ENCODE results near the gene REM1.
A peak's percentile ranks its signal among the peaks of the same experiment; 100 is the strongest.
"Not testable (repeated sequence)": the region's sequence is repeated elsewhere in the genome, so short reads cannot be mapped to it uniquely, and the experiment has no call there.

Gene REM1

DNA sequence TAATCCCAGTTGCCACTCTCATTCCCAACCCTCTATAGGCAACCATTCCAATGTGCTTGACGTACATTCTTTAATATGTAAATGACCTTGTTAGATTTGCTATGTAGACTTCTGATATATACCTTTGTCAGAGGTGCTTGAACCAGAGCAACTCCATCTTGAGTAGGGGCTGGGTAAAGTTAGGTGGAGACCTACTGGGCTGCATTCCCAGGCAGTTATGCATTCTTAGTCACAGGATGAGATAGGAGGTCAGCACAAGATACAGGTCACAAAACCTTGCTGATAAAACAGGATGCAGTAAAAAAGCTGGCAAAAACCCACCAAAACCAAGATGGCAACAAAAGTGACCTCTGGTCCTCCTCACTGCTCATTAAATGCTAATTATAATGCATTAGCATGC, 30.8 kb downstream of the REM1 start:
- FAIRE-seq (no peak), DNase-seq (ENCODE audit: insufficient read length, low spot score) (no peak)
- TF ChIP-seq PAX5 (IDR thresholded peaks at IDR 0.05; ENCODE audit: insufficient read depth, low read length, severe bottlenecking): no peak
- no peak for TF ChIP-seq TAF1 (IDR thresholded peaks at IDR 0.05; ENCODE audit: low read depth, low read length)
- TF ChIP-seq POLR2A (IDR thresholded peaks at IDR 0.05; ENCODE audit: low read depth, low read length): no peak

GRCh38 chr20:31508517-31509244, 33.6 kb downstream of the REM1 start:
- no peak for DNase-seq (ENCODE audit: insufficient read length, low spot score)
- TF ChIP-seq POU2F2 (IDR thresholded peaks at IDR 0.05; ENCODE audit: low read depth, low read length) (no peak), PAX5 (IDR thresholded peaks at IDR 0.05; ENCODE audit: insufficient read depth, low read length, severe bottlenecking) (no peak), TAF1 (IDR thresholded peaks at IDR 0.05; ENCODE audit: low read depth, low read length) (no peak), SPI1 (IDR thresholded peaks at IDR 0.05; ENCODE audit: low read depth, low read length) (no peak), POLR2A (IDR thresholded peaks at IDR 0.05; ENCODE audit: low read depth, low read length) (no peak), POLR2AphosphoS5 (IDR thresholded peaks at IDR 0.05; ENCODE audit: low read depth, low read length) (no peak)
- no peak for FAIRE-seq

DNA sequence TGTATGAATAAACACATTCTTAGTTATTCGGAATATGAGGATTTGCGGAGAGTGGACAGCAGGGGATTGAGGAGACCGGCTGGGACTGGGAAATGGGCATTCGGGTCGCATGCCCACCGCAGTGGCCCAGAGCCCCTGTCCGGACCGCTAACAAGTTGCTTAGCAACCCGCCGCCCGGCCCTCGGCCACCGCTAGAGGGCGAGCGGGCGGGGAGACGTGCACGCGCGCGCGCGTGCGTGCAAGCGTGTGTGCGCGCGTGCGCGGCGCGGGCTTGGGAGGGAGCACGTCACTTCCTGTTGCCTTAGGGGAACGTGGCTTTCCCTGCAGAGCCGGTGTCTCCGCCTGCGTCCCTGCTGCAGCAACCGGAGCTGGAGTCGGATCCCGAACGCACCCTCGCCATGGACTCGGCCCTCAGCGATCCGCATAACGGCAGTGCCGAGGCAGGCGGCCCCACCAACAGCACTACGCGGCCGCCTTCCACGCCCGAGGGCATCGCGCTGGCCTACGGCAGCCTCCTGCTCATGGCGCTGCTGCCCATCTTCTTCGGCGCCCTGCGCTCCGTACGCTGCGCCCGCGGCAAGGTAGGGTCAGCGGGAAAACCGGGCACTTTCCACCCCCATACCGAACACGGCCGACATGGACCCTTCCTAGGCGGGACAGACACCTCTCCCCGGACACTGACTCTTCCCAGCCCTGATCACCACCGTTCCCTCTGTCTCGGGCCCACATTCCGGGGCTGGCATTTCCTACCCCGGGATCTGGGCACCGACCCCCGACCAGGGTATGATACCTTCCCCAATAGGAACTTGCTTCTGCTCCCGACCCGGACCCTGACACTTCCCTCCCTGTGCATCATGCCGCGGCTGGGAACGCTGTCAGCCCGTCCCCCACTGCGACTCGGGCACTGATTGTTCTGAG, 39.3 kb downstream of the REM1 start, which contains the start of gene HM13:
HM13 (plus strand) TSS at position 289 of the 918 bp plus-strand sequence; CDS start at position 399, 110 bp downstream.
- peak; percentile 86 for TF ChIP-seq POLR2A (IDR thresholded peaks at IDR 0.05; ENCODE audit: low read depth, low read length)
- TF ChIP-seq POLR2AphosphoS5 (IDR thresholded peaks at IDR 0.05; ENCODE audit: low read depth, low read length): peak; percentile 87
- peak; percentile 46; the same call in 1 of the 2 replicates for TF ChIP-seq TAF1 (IDR thresholded peaks at IDR 0.05; ENCODE audit: low read depth, low read length)
- TF ChIP-seq PAX5 (IDR thresholded peaks at IDR 0.05; ENCODE audit: insufficient read depth, low read length, severe bottlenecking): no peak
- TF ChIP-seq SPI1 (IDR thresholded peaks at IDR 0.05; ENCODE audit: low read depth, low read length): peak; percentile 48
- TF ChIP-seq POU2F2 (IDR thresholded peaks at IDR 0.05; ENCODE audit: low read depth, low read length): no peak
- FAIRE-seq (peak; percentile 99), DNase-seq (ENCODE audit: insufficient read length, low spot score) (peak; percentile 92)

GRCh38 chr20:31515072-31515774, 40.1 kb downstream of the REM1 start:
- TF ChIP-seq POLR2A (IDR thresholded peaks at IDR 0.05; ENCODE audit: low read depth, low read length) (no peak), SPI1 (IDR thresholded peaks at IDR 0.05; ENCODE audit: low read depth, low read length) (no peak), POU2F2 (IDR thresholded peaks at IDR 0.05; ENCODE audit: low read depth, low read length) (no peak), POLR2AphosphoS5 (IDR thresholded peaks at IDR 0.05; ENCODE audit: low read depth, low read length) (no peak), TAF1 (IDR thresholded peaks at IDR 0.05; ENCODE audit: low read depth, low read length) (no peak), PAX5 (IDR thresholded peaks at IDR 0.05; ENCODE audit: insufficient read depth, low read length, severe bottlenecking) (no peak)
- no peak for DNase-seq (ENCODE audit: insufficient read length, low spot score)
- no peak for FAIRE-seq

GRCh38 chr20:31515775-31516107, 40.7 kb downstream of the REM1 start:
- TF ChIP-seq POLR2AphosphoS5 (IDR thresholded peaks at IDR 0.05; ENCODE audit: low read depth, low read length): no peak
- TF ChIP-seq POLR2A (IDR thresholded peaks at IDR 0.05; ENCODE audit: low read depth, low read length): no peak
- TF ChIP-seq SPI1 (IDR thresholded peaks at IDR 0.05; ENCODE audit: low read depth, low read length): no peak
- FAIRE-seq (peak; percentile 20), DNase-seq (ENCODE audit: insufficient read length, low spot score) (no peak)

DNA sequence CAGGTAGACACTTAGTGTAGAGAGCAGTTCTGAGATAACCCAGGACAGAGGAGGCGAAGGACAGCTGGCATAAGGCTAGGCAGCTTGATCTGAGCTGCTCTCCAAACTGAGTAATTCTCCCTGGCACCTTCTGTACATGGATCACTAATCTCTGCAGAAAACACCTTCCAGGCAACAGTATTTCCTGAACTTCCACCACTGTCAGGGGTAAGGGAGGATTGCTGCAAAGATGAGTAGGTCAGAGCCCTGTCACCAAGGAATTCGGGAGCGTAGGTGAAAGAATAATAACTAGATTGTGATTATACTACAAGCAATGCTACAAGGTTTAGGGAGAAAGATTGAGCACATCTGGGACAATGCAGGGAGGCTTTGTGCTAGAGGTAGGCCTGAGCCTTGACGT, 41.1 kb downstream of the REM1 start:
- no peak for DNase-seq (ENCODE audit: insufficient read length, low spot score)
- TF ChIP-seq SPI1 (IDR thresholded peaks at IDR 0.05; ENCODE audit: low read depth, low read length): no peak
- no peak for FAIRE-seq

- no peak for FAIRE-seq
- DNase-seq (ENCODE audit: insufficient read length, low spot score): no peak
- TF ChIP-seq SPI1 (IDR thresholded peaks at IDR 0.05; ENCODE audit: low read depth, low read length) (no peak), TAF1 (IDR thresholded peaks at IDR 0.05; ENCODE audit: low read depth, low read length) (no peak), POLR2A (IDR thresholded peaks at IDR 0.05; ENCODE audit: low read depth, low read length) (no peak), POU2F2 (IDR thresholded peaks at IDR 0.05; ENCODE audit: low read depth, low read length) (no peak), PAX5 (IDR thresholded peaks at IDR 0.05; ENCODE audit: insufficient read depth, low read length, severe bottlenecking) (no peak), POLR2AphosphoS5 (IDR thresholded peaks at IDR 0.05; ENCODE audit: low read depth, low read length) (no peak)
These were observed 41.6 kb downstream of the REM1 start for GRCh38 chr20:31516651-31517050.

DNA sequence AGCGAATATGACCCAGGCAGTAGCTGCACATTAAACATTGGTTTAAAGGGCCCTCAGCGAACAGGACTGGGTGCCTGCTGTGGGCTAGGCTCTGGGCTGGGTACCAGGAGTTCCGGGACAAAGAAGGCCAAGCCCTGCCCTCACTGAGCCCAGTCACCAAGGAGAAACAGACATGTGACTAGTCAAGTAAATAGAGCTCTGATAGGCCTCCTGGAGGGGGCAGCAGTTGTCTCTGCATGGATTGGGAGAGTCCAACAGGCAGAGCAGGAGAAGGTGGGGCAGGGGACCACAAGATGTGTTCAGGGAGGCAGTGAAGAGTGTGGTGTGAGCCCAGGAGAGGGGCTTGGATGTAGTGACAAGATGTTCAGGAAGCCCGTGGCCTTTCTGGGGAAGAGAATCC, 42.3 kb downstream of the REM1 start:
- no peak for DNase-seq (ENCODE audit: insufficient read length, low spot score)
- TF ChIP-seq POU2F2 (IDR thresholded peaks at IDR 0.05; ENCODE audit: low read depth, low read length): no peak
- TF ChIP-seq PAX5 (IDR thresholded peaks at IDR 0.05; ENCODE audit: insufficient read depth, low read length, severe bottlenecking): no peak
- TF ChIP-seq POLR2AphosphoS5 (IDR thresholded peaks at IDR 0.05; ENCODE audit: low read depth, low read length): no peak
- no peak for TF ChIP-seq TAF1 (IDR thresholded peaks at IDR 0.05; ENCODE audit: low read depth, low read length)
- TF ChIP-seq POLR2A (IDR thresholded peaks at IDR 0.05; ENCODE audit: low read depth, low read length): no peak
- TF ChIP-seq SPI1 (IDR thresholded peaks at IDR 0.05; ENCODE audit: low read depth, low read length): no peak
- FAIRE-seq: no peak

- DNase-seq (ENCODE audit: insufficient read length, low spot score); FAIRE-seq: not testable (repeated sequence)
These were observed 46.2 kb downstream of the REM1 start for GRCh38 chr20:31521267-31521666.
